Activated CD4-positive, CD25-positive, alpha-beta regulatory T cell treated with anti-CD3 and anti-CD28 coated beads, Interleukin-2, amount 50 U/mL, for 24 hours (primary cell): ENCODE results near the gene MCCD1.
"Not testable (repeated sequence)": the region's sequence is repeated elsewhere in the genome, so short reads cannot be mapped to it uniquely, and the experiment has no call there.

ENCODE experiments used
- ATAC-seq, 2 donors: fragments of 150-1000 bp; cut with Tn5 transposase; one replicate each; pipeline ENCODE4 v1.10.0; 2021; ENCODE audit warnings: mild to moderate bottlenecking in 1 of 2, moderate library complexity in 1 of 2

Gene MCCD1

GRCh38 chr6:31544676-31545075 lies 15.9 kb downstream of the MCCD1 start:
- no peak for ATAC-seq

- no peak for ATAC-seq
Observed at GRCh38 chr6:31545291-31545690, 16.5 kb downstream of the MCCD1 start.

- peak; percentile 57 to 58 for ATAC-seq
Observed at GRCh38 chr6:31546339-31546957, 17.7 kb downstream of the MCCD1 start, which contains the start of gene ATP6V1G2. Gene ATP6V1G2 (minus strand): TSS chr6:31546608. CDS start chr6:31546559, 49 bp downstream.

- ATAC-seq = peak; percentile 91
Observed at GRCh38 chr6:31546958-31547726, 18.4 kb downstream of the MCCD1 start, which contains the start of gene NFKBIL1. Gene NFKBIL1 (plus strand): TSS chr6:31547608. CDS start chr6:31547695, 87 bp downstream.

GRCh38 chr6:31547727-31548543 lies 19.2 kb downstream of the MCCD1 start:
- no peak for ATAC-seq

- no peak for ATAC-seq
Observed at GRCh38 chr6:31548544-31548873, 19.7 kb downstream of the MCCD1 start.

GRCh38 chr6:31551371-31551770 lies 22.6 kb downstream of the MCCD1 start:
- ATAC-seq = not testable (repeated sequence)

GRCh38 chr6:31556307-31556706 lies 27.5 kb downstream of the MCCD1 start:
- ATAC-seq = no peak

- ATAC-seq = no peak
Observed at GRCh38 chr6:31557443-31558317, 28.9 kb downstream of the MCCD1 start.

GRCh38 chr6:31558318-31558625 lies 29.5 kb downstream of the MCCD1 start:
- ATAC-seq = no peak

GRCh38 chr6:31558631-31559500 lies 30.1 kb downstream of the MCCD1 start:
- ATAC-seq = peak; percentile 69 to 72

GRCh38 chr6:31559606-31559957 lies 30.8 kb downstream of the MCCD1 start:
- ATAC-seq = peak; percentile 21 to 34

- peak; percentile 54 to 65 for ATAC-seq
Observed at GRCh38 chr6:31559958-31560696, 31.4 kb downstream of the MCCD1 start.

GRCh38 chr6:31560697-31561058 lies 31.9 kb downstream of the MCCD1 start:
- no peak for ATAC-seq

GRCh38 chr6:31567531-31568370 lies 39.0 kb downstream of the MCCD1 start:
- no peak for ATAC-seq

- ATAC-seq = peak; percentile 68
Observed at GRCh38 chr6:31568537-31568961, 39.8 kb downstream of the MCCD1 start.

- ATAC-seq = no peak
Observed at GRCh38 chr6:31569861-31570536, 41.2 kb downstream of the MCCD1 start.

- peak; percentile 51 to 54 for ATAC-seq
Observed at GRCh38 chr6:31572041-31572911, 43.5 kb downstream of the MCCD1 start, which contains the start of gene LTA. Gene LTA (plus strand): TSS chr6:31572289. CDS start chr6:31572743, 454 bp downstream.
